HG03442 (cell line): ENCODE data around the gene EXOC3L4.

Source experiments
- ATAC-seq: cut with Tn5 transposase; IDR thresholded peaks from one replicate; pipeline ENCODE4 v1.9.1; 2021; ENCODE audit warnings: mild to moderate bottlenecking, moderate library complexity; ENCODE audit not compliant: unreplicated experiment

The EXOC3L4 gene

DNA sequence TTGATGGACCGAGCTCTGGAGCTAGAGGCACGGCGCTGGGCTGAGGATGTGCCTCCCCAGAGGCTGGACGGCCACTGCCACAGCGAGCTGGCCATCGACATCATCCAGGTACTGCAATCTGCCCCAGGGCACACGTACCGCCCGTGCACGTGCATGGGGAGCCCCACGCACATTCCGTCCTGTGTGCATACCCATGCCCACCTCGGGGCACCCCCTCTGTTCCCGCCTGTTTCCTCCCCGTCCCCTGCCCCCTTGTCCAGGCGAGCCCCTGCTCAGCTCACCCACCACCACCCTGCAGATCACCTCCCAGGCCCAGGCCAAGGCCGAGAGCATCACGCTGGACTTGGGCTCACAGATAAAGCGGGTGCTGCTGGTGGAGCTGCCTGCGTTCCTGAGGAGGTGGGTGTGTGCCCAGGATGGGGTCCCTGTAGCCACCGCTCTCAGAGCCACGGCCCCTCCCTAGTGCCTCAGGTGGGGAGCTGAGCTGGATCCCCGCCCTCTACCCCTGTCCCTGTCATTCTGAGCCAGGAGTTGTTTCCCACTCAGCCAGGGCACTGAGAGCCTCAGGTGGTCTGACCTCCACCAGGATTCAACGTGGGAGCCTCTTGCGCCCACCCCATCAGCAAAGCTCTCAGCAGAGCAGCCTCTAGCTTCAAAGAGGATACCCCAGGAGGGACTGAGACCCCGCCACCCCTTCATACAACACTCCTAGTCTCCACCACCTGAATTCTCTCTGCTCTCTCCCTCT, 35.7 kb downstream of the EXOC3L4 start:
- ATAC-seq: no peak

DNA sequence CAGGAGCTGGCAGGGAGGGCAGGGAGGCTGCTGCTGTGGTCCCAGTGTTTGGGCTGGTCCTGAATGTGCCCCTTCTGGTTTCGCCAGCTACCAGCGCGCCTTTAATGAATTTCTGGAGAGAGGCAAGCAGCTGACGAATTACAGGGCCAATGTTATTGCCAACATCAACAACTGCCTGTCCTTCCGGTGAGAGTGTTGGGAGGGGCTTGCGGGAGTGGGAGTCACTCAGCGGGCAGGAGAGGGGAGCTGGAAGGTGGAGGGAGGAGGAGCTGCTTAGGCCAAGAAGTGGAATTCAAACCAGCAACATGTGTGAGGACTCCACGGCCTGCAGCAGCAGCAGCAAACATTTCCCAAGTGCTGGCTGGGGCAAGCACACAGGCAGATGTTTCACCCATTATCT, 36.4 kb downstream of the EXOC3L4 start:
- ATAC-seq: no peak

DNA sequence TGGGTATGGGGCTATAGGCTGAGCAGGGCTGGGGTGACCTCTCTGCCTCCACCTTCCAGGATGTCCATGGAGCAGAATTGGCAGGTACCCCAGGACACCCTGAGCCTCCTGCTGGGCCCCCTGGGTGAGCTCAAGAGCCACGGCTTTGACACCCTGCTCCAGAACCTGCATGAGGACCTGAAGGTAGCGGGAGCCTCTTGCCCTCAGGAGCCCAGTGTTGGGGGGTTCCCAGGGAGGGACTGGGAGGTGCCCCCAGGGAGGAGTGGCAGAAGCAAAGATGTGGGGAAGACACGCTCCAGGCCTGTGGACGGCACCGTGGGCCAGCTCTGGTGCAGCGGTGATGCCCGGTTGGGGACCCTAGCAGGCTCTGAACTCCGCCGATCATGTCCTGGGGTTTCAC, 37.1 kb downstream of the EXOC3L4 start:
- no peak for ATAC-seq

DNA sequence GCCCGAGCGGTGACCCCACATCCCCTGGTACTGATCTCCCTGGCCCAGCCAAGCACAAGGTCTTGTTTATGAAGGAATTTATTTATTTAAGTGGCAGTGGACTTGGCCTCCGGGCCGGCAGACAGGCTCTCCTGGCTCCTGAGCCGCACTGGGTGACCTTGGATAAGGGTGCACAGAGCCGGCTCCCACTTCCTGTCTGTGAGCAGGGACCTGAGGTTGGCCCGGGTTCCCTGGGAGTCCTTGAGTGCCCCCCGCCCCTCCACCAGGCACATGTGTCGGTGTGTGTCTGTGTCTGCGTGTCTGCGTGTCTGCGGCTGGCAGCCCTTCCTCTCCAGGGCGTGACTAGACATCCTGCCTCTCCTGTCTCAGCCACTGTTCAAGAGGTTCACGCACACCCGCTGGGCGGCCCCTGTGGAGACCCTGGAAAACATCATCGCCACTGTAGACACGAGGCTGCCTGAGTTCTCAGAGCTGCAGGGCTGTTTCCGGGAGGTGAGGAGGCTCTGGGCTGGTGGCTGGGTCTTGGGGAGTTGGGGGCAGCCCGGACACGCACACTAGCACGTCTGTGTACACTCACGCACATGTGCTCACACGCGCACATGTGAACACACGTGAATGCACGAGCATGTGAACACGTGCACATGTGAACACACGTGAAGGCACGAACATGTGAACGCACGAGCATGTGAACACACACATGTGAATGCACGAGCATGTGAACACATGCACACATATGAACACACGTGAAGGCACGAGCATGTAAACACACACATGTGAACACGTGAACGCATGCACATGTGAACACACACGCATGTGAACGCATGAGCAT, 38.1 kb downstream of the EXOC3L4 start:
- ATAC-seq: no peak

DNA sequence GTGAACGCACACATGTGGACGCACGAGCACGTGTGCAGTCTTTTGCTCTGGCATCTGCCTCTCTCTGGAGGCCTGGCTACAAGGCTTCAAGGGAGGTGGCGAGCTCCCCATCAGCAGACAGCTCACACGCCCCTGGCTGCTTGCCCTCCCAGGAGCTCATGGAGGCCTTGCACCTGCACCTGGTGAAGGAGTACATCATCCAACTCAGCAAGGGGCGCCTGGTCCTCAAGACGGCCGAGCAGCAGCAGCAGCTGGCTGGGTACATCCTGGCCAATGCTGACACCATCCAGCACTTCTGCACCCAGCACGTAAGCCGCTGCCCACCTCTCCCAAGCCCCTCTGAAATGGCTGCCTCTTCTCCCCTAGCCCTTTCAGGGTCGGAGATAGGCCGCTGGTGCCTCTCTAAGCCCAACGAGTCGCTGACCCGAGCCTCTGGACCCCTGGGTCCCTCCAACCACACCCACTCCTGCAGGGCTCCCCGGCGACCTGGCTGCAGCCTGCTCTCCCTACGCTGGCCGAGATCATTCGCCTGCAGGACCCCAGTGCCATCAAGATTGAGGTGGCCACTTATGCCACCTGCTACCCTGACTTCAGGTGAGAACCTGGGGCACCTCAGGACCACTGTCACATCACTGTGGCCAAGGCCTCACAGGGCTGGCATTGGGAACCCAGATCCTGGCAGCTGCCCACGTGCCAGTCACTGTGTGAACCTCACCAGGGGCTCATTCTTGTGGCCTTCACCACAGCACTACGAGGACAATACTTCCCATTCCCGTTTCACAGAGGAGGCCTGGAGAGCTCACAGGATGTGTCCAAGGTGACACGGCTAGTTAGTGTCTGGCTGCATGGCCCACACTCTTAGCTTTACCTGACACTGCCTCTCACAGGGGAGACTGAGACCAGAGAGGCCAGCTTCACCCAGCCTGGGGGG, 39.0 kb downstream of the EXOC3L4 start:
- ATAC-seq: no peak

DNA sequence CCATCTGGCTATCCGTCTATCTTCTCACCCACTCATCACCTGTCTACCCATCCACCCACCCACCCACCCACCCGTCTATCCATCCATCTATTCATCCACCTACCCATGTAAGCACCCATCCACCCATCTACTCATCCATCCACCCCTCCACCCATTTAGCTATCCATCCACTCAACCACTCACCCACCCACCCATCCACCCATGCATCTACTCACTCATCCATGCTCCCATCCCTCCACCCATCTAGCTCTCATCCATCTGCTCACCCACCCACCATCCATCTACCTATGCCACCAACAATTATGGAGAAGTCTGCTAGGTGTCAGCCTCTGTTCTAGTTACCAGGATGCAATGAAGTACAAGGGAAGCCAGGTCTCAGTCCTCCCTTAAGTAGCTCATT, 39.9 kb downstream of the EXOC3L4 start:
- no peak for ATAC-seq

DNA sequence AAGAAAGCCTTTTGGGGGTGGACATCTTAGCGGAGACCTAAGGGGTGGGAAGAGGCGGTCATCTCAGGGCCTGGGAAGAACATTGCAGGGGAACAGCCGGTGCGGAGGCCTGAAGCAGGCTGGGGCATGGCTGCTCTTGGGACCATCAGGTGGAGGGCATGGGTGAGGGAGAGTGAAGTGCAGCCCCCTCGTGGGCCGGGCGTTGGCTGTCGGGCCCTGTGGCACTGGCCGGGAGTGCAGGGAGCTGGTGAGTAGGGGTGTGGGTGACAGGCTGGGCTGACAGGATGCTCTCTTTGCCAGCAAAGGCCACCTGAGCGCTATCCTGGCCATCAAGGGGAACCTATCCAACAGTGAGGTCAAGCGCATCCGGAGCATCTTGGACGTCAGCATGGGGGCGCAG, 40.4 kb downstream of the EXOC3L4 start:
- ATAC-seq: no peak

DNA sequence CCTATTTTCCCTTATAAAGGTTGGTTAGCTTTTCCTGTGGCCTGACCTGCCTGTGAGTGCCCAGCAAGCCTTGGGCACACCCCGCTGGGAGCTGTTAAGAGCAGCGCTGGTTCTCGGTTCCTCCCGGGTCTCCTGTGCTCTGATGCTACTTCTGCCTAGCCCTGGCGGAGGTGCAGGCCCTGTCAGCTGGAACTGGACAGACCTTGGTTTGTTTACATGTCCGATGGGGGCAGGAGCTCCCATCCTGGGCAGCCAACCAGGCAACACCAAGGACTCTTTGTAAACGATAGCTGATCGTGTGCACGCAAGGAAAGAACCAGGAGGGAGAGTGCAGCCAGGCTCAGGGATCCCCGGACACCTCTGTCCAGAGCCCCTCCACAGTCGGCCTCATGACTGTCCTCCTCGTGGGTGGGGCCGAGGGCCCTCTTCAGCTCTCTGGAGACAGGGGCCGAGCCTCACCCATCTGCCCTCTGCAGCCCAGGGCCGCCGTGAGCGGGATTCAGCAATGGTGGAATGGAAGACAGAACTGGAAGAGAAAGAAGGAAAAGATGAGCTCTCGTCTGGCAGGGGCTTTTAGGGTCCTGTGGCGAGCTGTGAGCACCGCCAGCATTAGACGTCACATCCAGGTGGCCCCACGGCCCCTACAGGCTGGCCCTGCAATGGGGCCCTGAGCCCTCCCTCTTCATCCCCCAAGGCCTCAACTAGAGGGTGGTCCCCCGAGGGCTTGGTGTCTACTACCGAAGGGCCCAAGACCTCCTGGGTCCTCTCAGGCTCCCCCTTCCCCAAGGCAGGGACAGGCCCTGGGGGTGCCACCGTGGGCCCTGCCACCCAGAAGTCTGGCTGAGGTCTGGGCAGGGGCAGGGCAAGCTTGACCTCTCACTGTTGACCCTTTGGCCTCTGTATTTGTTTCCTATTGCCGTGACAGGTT, 41.1 kb downstream of the EXOC3L4 start:
- ATAC-seq: no peak

DNA sequence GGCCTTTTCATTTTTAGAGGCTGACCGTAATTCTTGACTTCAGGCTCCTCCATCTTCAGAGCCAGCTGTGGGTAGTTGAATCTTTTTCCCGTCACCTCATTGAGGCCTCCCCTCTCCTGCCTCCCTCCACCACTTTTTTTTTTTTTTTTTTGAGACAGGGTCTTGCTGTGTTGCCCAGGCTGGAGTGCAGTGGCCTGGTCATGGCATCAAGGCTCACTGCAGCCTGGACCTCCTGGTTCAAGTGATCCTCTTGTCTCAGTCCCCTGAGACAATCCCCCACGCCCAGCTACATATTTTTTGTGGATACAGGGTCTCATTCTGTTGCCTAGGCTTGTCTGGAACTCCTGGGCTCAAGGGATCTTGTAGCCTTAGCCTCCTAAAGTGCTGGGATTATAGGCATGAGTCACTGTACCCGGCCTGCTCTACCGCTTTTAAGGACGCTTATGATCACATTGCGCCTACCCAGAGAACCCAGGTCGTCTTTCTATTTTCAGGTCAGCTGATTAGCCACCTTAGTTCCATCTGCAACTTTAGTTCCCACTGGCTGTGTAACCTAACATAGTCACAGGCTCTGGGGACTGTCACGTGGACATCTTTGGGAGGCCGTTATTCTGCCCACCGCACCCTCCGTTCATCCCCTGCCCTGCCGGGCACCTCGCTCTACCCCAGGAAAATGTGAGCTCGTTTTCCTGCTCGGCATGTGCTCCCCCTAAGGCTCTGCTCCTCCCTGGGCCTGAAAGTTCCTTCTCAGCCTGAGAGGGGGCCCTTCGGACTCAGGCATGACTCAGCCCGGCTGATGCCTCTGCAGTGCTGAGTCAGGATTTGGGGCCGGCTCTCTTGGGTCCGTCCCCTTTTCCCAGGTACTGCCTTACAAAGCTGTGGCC, 42.1 kb downstream of the EXOC3L4 start:
- ATAC-seq: no peak

DNA sequence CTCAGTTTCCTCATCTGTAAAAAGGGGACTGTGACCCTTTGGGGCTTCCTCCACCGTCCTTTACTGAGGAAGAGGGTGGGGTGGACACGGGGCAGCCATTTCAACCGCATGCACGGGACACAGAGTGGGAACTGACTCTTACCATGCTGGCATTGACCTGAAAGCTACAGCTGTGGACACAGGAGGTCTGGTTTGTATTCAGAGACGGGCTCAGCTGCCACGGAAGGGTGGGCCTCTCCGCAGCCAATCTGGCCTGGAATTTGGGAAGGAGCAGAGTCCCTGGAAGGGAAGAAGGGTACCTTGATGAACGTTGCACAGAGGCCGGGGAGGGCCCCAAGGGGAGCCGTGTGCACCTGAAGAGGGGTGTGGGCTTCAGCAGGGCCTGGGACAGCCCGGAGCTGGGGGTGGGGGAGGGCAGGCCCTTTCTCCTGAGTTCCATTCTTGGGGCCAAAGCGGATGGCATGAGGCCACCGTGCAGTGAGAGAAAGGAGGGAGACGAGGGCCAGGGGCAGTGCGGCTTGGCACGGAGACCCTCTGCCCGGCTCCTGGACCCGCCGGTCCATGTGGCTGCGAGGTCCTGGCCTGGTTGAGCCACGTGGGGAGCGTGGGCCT, 43.3 kb downstream of the EXOC3L4 start:
- no peak for ATAC-seq

GRCh38 chr14:103138301-103139131, 44.0 kb downstream of the EXOC3L4 start:
- no peak for ATAC-seq

DNA sequence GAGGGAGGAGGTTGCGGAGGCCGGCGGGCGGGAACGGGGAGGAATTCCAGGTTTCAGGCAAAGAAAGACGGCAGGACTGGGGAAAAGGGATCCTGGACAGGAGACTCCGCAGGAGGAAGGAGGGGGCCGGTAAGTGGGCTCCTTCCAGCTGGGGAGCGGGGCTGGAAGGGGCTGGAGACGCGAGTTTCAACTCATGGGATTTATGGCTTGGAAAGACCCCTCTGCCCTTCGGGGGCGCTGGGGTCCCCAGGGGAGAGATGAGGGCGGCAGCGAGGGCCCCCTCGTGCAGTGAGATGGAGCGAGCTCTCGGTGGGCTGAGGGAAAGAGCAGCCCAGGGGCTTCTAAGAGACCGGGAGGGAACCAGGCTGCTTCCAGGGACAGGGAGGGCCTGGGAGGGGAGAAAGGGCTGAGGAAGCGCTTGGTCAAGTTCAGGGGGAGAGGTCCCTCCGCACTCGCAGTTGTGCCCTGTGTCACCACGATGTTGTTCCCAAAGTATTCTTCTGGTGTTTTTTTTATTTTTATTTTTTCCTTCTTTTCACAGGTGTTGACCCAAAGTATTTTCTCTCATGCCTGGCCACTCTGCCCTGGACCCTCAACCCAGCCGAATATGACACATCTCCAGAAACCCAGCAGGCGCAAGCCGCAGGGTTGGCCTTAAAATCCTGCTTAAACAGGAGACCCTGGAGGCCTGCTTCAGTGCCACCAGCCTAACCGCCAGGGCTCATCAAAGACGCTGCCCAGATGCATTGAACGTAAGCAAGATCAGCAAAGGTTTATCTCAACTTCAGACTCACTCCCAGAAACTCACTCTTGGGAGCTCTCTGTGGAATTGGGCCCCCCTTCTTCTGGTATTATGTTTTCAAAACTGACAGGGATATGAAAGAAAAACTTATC, 44.9 kb downstream of the EXOC3L4 start:
- no peak for ATAC-seq

- ATAC-seq: peak; percentile 70
These were observed 46.0 kb downstream of the EXOC3L4 start for GRCh38 chr14:103140316-103141109.

- ATAC-seq: peak; percentile 22
These were observed 46.7 kb downstream of the EXOC3L4 start for GRCh38 chr14:103141117-103141796.

DNA sequence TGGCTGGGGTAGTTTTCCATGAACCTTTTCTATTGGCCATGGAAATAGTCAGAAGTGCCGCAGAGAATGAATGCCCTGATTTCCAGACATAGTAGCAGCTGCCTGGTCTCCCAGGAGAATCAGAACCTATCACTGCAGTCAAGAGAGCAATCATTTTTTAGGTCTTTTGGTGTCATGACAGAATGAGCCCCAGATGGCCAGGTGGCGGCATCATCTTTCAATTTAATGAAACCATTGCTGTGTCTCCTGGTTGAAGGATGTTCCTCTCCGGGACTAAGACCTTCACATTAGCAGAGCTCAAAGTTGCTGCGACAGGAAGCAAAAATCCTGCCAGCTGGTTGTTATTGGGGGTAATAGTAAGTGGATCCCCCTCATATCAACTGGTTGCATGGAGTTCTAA, 47.5 kb downstream of the EXOC3L4 start:
- ATAC-seq: no peak
